NB4 (cell line): ENCODE results near the gene CHRM2.

ENCODE experiments used
- CTCF ChIP-seq: IDR thresholded peaks from one replicate; pipeline ENCODE4 v1.5.1; 2012; ENCODE audit warnings: low read depth, low read length
- MAX ChIP-seq: IDR thresholded peaks from 2 replicates; pipeline ENCODE4 v1.6.1; 2011; ENCODE audit warnings: low read depth, low read length
- POLR2A ChIP-seq: IDR thresholded peaks from 2 replicates; pipeline ENCODE4 v1.6.1; 2011; ENCODE audit warnings: mild to moderate bottlenecking; ENCODE audit not compliant: insufficient read length; ENCODE audit errors: extremely low read depth

- TF ChIP-seq CTCF (no peak), POLR2A (no peak), MAX (no peak)
Observed at GRCh38 chr7:136869001-136869961, 829 bp downstream of the CHRM2 start.
